Thoracic aorta (tissue), 2 donors: ENCODE measurements around the gene SCUBE1. TPM values are rescaled to one million over a fixed set of nuclear protein-coding genes. Genes with fewer than 3 reads are reported as not detected.

Source experiments
- ATAC-seq: fragments of 150-250 bp; one replicate; pipeline ENCODE4 v1.8.0; 2017; ENCODE audit warnings: low read depth; ENCODE audit not compliant: insufficient number of reproducible peaks, low FRiP score
- DNase-seq: peaks from one replicate; pipeline ENCODE4 v3.0.0-alpha.2; 2020; ENCODE audit warnings: low spot score
- H3K27ac ChIP-seq, 2 donors: fragments of 200-600 bp; sonication (generic); 1 replicate in 1 of 2; 2 replicates in 1 of 2; pipeline ENCODE4 v1.5.1; 2016; ENCODE audit warnings: mild to moderate bottlenecking in 2 of 2, moderate library complexity in 2 of 2
- H3K27me3 ChIP-seq: fragments of 200-600 bp; sonication (generic); replicated peaks from 2 replicates; pipeline ENCODE4 v1.6.0; 2016; ENCODE audit warnings: mild to moderate bottlenecking; ENCODE audit not compliant: insufficient read depth
- H3K36me3 ChIP-seq: fragments of 200-600 bp; sonication (generic); one replicate; pipeline ENCODE4 v1.5.1; 2016
- H3K4me1 ChIP-seq, 2 donors: fragments of 200-600 bp; sonication (generic); 1 replicate in 1 of 2; 2 replicates in 1 of 2; pipeline versions ENCODE4 v1.5.1 to v1.6.0; 2016; ENCODE audit warnings: low read depth in 2 of 2, mild to moderate bottlenecking in 1 of 2; ENCODE audit not compliant: control insufficient read depth in 1 of 2
- H3K4me3 ChIP-seq: fragments of 200-600 bp; sonication (generic); 2 replicates; pipeline ENCODE4 v1.5.1; 2016; ENCODE audit warnings: mild to moderate bottlenecking
- H3K9me3 ChIP-seq: fragments of 200-600 bp; sonication (generic); 2 replicates; pipeline ENCODE4 v1.5.1; 2016
- CTCF ChIP-seq: fragments of 200-600 bp; sonication (generic); IDR thresholded peaks from one replicate; pipeline ENCODE4 v1.5.1; 2019; ENCODE audit warnings: antibody characterized with exemption
- total RNA-seq, 2 donors: library from RNA; depleted of rRNA; stranded (reverse); fragments of >200 nt; gene quantifications; one replicate each; pipeline versions ENCODE4 v1.1.0 to v1.2.3, GENCODE V29; 2016

SCUBE1 gene
- total RNA-seq, 2 donors from 2014 or later: 6.0 to 25.0 TPM

DNA sequence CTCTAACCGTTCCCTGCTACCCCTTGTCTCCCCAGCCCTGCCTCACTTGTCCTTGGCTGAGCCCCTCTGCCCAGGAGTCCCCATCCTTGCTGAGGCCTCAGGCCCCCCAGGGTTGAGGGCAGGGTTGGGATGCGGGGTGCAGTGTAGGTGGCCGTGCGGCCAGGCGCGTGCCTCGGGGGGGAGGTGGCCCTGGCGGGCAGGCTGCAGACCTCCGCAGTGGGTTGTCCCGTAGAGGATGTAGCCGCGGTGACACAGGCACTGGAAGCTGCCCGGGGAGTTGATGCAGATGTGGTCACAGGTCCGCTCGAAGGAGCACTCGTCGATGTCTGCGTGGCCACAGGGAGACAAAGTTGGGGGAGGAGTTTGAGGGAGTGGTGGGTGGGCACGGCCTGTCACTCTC lies 114.3 kb downstream of the SCUBE1 start:
- Histone ChIP-seq H3K9me3 (no peaks in the 10 kb centered on the region), H3K4me3 (no peak overlapping the region), H3K27me3 (no peaks in the 10 kb centered on the region), H3K27ac (no peak overlapping the region), H3K4me1 (no peaks in the 10 kb centered on the region), H3K36me3 (no peaks in the 10 kb centered on the region)
- DNase-seq (no peak), ATAC-seq (no peak)
- no peak for TF ChIP-seq CTCF

- no peak overlapping the region for H3K27ac ChIP-seq
- no peaks in the 10 kb centered on the region for H3K27me3 ChIP-seq
- DNase-seq (no peak), ATAC-seq (no peak)
- TF ChIP-seq CTCF: no peak
- H3K4me1 ChIP-seq: no peaks in the 10 kb centered on the region
- H3K4me3 ChIP-seq: no peak overlapping the region
- no peaks in the 10 kb centered on the region for H3K36me3 ChIP-seq
- H3K9me3 ChIP-seq: no peaks in the 10 kb centered on the region
These were observed 114.8 kb downstream of the SCUBE1 start for GRCh38 chr22:43228330-43228729.

DNA sequence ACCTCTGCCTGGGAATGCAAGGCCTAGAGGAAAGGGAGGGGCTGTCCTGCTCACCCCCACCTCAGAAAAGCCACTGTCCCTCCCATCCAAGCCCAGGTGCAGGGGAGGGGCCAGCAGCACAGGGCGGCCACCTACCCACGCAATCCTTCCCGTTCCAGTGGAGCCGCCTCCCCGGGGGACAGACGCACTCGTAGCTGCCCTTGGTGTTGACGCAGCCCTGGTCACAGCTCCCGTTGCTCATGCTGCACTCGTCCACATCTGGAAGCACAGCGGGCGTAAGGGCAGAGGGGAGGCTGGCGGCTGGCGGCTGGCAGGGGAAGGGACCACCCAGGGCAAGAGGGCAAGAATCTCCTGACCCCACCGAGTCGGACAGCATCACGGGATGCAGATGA lies 115.9 kb downstream of the SCUBE1 start:
- DNase-seq: no peak
- no peak for ATAC-seq
- Histone ChIP-seq H3K4me3 (no peak overlapping the region), H3K27ac (no peak overlapping the region), H3K27me3 (no peaks in the 10 kb centered on the region), H3K4me1 (no peaks in the 10 kb centered on the region), H3K36me3 (no peaks in the 10 kb centered on the region), H3K9me3 (no peaks in the 10 kb centered on the region)
- TF ChIP-seq CTCF: no peak

DNA sequence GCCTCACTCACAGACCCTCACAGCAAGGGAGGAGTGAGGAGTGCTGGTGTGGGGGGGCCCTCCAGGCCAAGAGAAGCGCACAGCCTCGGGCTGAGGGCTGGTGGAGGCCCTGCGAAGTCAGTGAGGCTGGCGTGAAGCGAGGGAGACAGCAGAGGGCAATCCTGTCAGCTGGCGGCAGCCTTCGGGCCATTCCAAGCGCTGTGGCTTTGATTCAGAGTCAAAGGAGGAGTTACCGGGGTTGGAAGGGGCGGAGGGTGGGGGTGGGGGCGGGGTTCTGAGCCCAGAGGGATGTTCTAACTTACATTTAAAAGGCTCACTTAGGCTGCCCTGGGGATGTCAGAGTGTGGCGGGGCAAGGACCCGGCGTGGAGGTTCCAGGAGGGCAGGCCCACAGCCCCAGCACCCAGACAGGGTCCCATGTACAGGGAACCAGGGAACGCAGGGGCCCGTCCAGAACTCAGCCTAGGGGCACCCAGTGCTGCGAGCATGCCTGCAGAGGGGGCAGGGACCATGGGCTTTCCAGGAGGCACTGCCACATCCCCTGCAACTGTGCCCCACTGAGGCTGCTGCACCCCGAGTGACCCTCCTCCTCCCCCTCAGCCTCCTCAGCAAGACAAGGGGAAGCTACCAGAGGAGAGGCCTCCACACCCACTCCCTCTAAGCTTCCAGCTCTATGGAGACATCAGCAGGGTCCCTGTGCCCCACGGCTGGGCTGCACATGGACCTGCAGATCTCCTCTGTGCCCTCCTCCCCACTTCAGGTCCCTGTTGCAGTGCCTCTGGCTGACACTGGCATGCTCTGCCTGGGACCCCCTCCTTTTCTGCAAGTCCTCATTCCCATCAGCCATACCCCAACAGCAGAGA lies 116.6 kb downstream of the SCUBE1 start:
- Histone ChIP-seq H3K36me3 (no peaks in the 10 kb centered on the region), H3K9me3 (no peaks in the 10 kb centered on the region), H3K27ac (no peak overlapping the region), H3K27me3 (no peaks in the 10 kb centered on the region), H3K4me1 (no peaks in the 10 kb centered on the region), H3K4me3 (no peak overlapping the region)
- DNase-seq (no peak), ATAC-seq (no peak)
- TF ChIP-seq CTCF: no peak

DNA sequence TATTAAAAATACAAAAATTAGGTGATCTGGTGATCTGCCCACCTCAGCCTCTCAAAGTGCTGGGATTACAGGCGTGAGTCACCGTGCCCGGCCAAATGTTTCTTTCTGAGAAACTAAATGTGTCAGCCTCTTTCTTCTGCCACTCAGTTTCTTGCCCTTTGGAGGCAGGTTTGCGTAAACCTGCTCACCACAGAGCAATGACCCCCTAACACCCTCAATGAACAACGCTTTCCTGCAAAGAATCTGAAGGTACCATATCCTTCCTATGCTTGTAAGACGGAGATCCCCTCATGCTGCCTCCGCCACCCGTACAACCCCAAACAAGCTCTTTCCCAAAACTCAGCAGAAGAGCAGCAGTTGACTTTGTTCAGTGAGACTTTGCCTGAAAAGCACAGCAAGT lies 117.6 kb downstream of the SCUBE1 start:
- H3K4me1 ChIP-seq: no peaks in the 10 kb centered on the region
- H3K4me3 ChIP-seq: no peak overlapping the region
- no peak overlapping the region for H3K27ac ChIP-seq
- DNase-seq (no peak), ATAC-seq (no peak)
- no peaks in the 10 kb centered on the region for H3K9me3 ChIP-seq
- no peaks in the 10 kb centered on the region for H3K27me3 ChIP-seq
- no peak for TF ChIP-seq CTCF
- no peaks in the 10 kb centered on the region for H3K36me3 ChIP-seq
